Right lobe of liver (tissue), 4 donors: ENCODE data around the gene KLHL11.

Experiments used
- POLR2A ChIP-seq: fragments of 450-650 bp; IDR thresholded peaks from one replicate; pipeline ENCODE4 v1.6.1; 2017; ENCODE audit warnings: antibody characterized with exemption, mild to moderate bottlenecking
- TF ChIP-seq, protein P1 (sequence below), 4 donors: fragments of 200-600 bp in 3 of 4; fragments of 450-650 bp in 1 of 4; IDR thresholded peaks; one replicate each; pipeline versions ENCODE4 v1.5.1 to v1.8.0; 2016 to 2022; ENCODE audit warnings: antibody characterized with exemption in 4 of 4, mild to moderate bottlenecking in 2 of 4
- donor health status: DM: no; HTN: no; CAD: no.
- donor health status: DM: no; HTN: no; CAD: no.
- donor health status: DM: no; HTN: yes; CAD: no.

DNA sequence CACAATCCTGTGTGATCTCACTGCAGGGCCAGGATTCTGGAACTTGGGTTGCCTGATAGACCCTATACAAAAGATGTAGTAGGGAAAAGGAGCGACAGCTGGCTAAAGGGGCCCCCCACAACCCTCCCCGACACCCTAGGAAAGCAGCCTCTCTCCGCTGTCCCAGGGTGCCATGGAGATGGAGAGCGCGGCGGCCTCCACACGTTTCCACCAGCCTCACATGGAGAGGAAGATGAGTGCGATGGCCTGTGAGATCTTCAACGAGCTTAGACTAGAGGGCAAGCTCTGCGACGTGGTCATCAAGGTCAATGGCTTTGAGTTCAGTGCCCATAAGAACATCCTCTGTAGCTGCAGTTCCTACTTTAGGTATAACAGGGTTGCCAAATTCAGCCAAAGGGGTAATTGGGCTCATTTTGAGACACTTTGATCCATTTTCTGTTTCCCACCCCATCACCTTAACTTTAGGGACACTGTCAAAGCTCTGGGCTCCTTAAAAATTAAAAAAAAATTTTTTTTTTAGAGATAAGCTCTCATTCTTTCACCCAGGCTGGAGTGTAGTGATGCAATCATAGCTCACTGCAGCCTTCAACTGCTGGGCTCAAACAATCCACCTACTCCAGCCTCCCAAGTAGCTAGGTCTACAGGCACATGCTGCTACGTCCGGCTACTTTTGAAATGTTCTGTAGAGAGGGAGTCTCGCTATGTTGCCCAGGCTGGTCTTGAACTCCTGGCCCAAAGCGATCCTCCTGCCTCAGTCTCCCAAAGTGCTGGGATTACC lies 27.3 kb downstream of the KLHL11 start, which contains the start of gene KLHL10:
- TF ChIP-seq, protein P1, sequence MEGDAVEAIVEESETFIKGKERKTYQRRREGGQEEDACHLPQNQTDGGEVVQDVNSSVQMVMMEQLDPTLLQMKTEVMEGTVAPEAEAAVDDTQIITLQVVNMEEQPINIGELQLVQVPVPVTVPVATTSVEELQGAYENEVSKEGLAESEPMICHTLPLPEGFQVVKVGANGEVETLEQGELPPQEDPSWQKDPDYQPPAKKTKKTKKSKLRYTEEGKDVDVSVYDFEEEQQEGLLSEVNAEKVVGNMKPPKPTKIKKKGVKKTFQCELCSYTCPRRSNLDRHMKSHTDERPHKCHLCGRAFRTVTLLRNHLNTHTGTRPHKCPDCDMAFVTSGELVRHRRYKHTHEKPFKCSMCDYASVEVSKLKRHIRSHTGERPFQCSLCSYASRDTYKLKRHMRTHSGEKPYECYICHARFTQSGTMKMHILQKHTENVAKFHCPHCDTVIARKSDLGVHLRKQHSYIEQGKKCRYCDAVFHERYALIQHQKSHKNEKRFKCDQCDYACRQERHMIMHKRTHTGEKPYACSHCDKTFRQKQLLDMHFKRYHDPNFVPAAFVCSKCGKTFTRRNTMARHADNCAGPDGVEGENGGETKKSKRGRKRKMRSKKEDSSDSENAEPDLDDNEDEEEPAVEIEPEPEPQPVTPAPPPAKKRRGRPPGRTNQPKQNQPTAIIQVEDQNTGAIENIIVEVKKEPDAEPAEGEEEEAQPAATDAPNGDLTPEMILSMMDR (IDR thresholded peaks at IDR 0.05): no peak
- no peak for TF ChIP-seq POLR2A
